Panc1 (cell line): Measurements from ENCODE around the gene RGS6. TPM values are rescaled to one million over a fixed set of nuclear protein-coding genes. Genes with fewer than 3 reads are reported as not detected.

Experiments
- ATAC-seq: fragments of 200-7000 bp; cut with Tn5 transposase; 2 replicates; pipeline ENCODE4 v1.9.1; 2020; ENCODE audit warnings: mild to moderate bottlenecking, moderate library complexity
- BruUV-seq: library from RNA; stranded (reverse); fragments of 400-500 nt; replicated peaks from 2 replicates; lab custom pipeline; 2021; lab: Mats Ljungman, UMichigan
- CTCF ChIA-PET: fragments of 300-600 bp; sonication (Branson Sonifier 250); formaldehyde crosslinking; loops from one replicate; lab custom pipeline; 2022; ENCODE audit warnings: antibody characterized with exemption; lab: Charles Lee
- POLR2A ChIA-PET: fragments of 300-600 bp; sonication (Branson Sonifier 250); formaldehyde crosslinking; loops from one replicate; lab custom pipeline; 2022; ENCODE audit warnings: antibody characterized with exemption; lab: Charles Lee
- DNase-seq: peaks from one replicate; pipeline ENCODE4 v3.0.0-alpha.2; 2010; ENCODE audit warnings: low read depth, low spot score
- H3K27ac ChIP-seq: 2 replicates; pipeline ENCODE4 v1.5.1; 2011; ENCODE audit warnings: mild to moderate bottlenecking, low read length, inconsistent platforms
- H3K27me3 ChIP-seq: fragments of 200-500 bp; sonication (Bioruptor generic); 2 replicates; pipeline ENCODE4 v1.6.0; 2014; ENCODE audit warnings: low read length, inconsistent platforms; ENCODE audit not compliant: control insufficient read depth, insufficient read depth
- H3K36me3 ChIP-seq: fragments of 200-500 bp; sonication (Bioruptor generic); 2 replicates; pipeline ENCODE4 v1.5.1; 2014; ENCODE audit warnings: inconsistent platforms, mild to moderate bottlenecking, low read length, moderate library complexity; ENCODE audit not compliant: control insufficient read depth, insufficient read depth
- H3K4me1 ChIP-seq: 2 replicates; pipeline ENCODE4 v1.5.1; 2011; ENCODE audit warnings: inconsistent platforms, mild to moderate bottlenecking, low read length, moderate library complexity; ENCODE audit not compliant: control insufficient read depth, insufficient read depth
- H3K4me3 ChIP-seq, 2 experiments: 2 replicates each; pipeline ENCODE4 v1.5.1; 2011 to 2012; ENCODE audit warnings: low read depth in 2 of 2, low read length in 2 of 2, mild to moderate bottlenecking in 2 of 2, inconsistent platforms in 1 of 2, moderate library complexity in 1 of 2
- H3K9me3 ChIP-seq: fragments of 200-500 bp; sonication (Bioruptor generic); 2 replicates; pipeline ENCODE4 v1.5.1; 2014; ENCODE audit warnings: low read depth, mild to moderate bottlenecking, inconsistent platforms, low read length, moderate library complexity; ENCODE audit not compliant: control insufficient read depth, insufficient read depth
- CTCF ChIP-seq: fragments of 450-650 bp; IDR thresholded peaks from 2 replicates; pipeline ENCODE4 v1.5.1; 2017; ENCODE audit warnings: mild to moderate bottlenecking
- POLR2AphosphoS5 ChIP-seq: IDR thresholded peaks from 2 replicates; pipeline ENCODE4 v1.6.1; 2012; ENCODE audit warnings: mild to moderate bottlenecking, low read depth, low read length, moderate library complexity
- SIN3A ChIP-seq: IDR thresholded peaks from 2 replicates; pipeline ENCODE4 v1.6.1; 2012; ENCODE audit warnings: low read depth, mild to moderate bottlenecking, low read length, moderate library complexity, borderline replicate concordance; ENCODE audit not compliant: insufficient read depth
- TCF7L2 ChIP-seq: IDR thresholded peaks from 2 replicates; pipeline ENCODE4 v1.6.1; 2011; ENCODE audit warnings: mild to moderate bottlenecking, low read depth, low read length, inconsistent platforms
- in situ Hi-C: cut with HindIII; loops from 2 replicates; pipeline ENCODE4 v1.10.0; 2016; ENCODE audit warnings: low sequenced_read_pairs, low pct_unique_long_range_greater_than_20kb
- intact Hi-C: fragments of 100-400 bp; cut with micrococcal nuclease; formaldehyde crosslinking; loops from one replicate; pipeline ENCODE4 v1.10.0; 2022; ENCODE audit not compliant: unreplicated experiment
- total RNA-seq: library from RNA; stranded (reverse); gene quantifications from one replicate; pipeline ENCODE4 v1.2.1, GENCODE V29; 2021; ENCODE audit not compliant: unreplicated experiment
- TF ChIP-seq, protein P1 (sequence below), 2 experiments: IDR thresholded peaks; 2 replicates each; pipeline ENCODE4 v1.6.1; 2011 to 2012; ENCODE audit warnings: low read depth in 2 of 2, control low read depth in 1 of 2, low read length in 1 of 2, mild to moderate bottlenecking in 1 of 2, moderate library complexity in 1 of 2; ENCODE audit not compliant: insufficient read depth in 1 of 2

Gene RGS6
- total RNA-seq, 1 experiment from 2014 or later: not detected

GRCh38 chr14:72002731-72003130, 70.5 kb downstream of the RGS6 start:
- in situ Hi-C loops: no loop called here
- DNase-seq: no peak
- no peaks in the 10 kb centered on the region for H3K9me3 ChIP-seq
- H3K27me3 ChIP-seq: no peaks in the 10 kb centered on the region
- intact Hi-C loops: no loop called here
- no peak overlapping the region for H3K27ac ChIP-seq
- BruUV-seq: no TSS peak
- ATAC-seq: no peak
- no peaks in the 10 kb centered on the region for H3K4me1 ChIP-seq
- POLR2A ChIA-PET: no interaction called here
- no peak overlapping the region for H3K4me3 ChIP-seq
- TF ChIP-seq SIN3A (no peak), POLR2AphosphoS5 (no peak), CTCF (no peak), TCF7L2 (no peak)
- TF ChIP-seq, protein P1, sequence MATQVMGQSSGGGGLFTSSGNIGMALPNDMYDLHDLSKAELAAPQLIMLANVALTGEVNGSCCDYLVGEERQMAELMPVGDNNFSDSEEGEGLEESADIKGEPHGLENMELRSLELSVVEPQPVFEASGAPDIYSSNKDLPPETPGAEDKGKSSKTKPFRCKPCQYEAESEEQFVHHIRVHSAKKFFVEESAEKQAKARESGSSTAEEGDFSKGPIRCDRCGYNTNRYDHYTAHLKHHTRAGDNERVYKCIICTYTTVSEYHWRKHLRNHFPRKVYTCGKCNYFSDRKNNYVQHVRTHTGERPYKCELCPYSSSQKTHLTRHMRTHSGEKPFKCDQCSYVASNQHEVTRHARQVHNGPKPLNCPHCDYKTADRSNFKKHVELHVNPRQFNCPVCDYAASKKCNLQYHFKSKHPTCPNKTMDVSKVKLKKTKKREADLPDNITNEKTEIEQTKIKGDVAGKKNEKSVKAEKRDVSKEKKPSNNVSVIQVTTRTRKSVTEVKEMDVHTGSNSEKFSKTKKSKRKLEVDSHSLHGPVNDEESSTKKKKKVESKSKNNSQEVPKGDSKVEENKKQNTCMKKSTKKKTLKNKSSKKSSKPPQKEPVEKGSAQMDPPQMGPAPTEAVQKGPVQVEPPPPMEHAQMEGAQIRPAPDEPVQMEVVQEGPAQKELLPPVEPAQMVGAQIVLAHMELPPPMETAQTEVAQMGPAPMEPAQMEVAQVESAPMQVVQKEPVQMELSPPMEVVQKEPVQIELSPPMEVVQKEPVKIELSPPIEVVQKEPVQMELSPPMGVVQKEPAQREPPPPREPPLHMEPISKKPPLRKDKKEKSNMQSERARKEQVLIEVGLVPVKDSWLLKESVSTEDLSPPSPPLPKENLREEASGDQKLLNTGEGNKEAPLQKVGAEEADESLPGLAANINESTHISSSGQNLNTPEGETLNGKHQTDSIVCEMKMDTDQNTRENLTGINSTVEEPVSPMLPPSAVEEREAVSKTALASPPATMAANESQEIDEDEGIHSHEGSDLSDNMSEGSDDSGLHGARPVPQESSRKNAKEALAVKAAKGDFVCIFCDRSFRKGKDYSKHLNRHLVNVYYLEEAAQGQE (IDR thresholded peaks at IDR 0.05; ENCODE audit: insufficient read depth in 1 of 2, low read depth in 2 of 2, low read length in 1 of 2): no peak
- CTCF ChIA-PET: no interaction called here
- no peaks in the 10 kb centered on the region for H3K36me3 ChIP-seq

- POLR2A ChIA-PET: no interaction called here
- no TSS peak for BruUV-seq
- no peaks in the 10 kb centered on the region for H3K27me3 ChIP-seq
- no peak for ATAC-seq
- CTCF ChIA-PET: no interaction called here
- H3K9me3 ChIP-seq: no peaks in the 10 kb centered on the region
- H3K4me3 ChIP-seq: no peak overlapping the region
- DNase-seq: no peak
- no peaks in the 10 kb centered on the region for H3K36me3 ChIP-seq
- in situ Hi-C loops: no loop called here
- H3K27ac ChIP-seq: no peak overlapping the region
- no peaks in the 10 kb centered on the region for H3K4me1 ChIP-seq
- intact Hi-C loops: no loop called here
- TF ChIP-seq, protein P1 (IDR thresholded peaks at IDR 0.05; ENCODE audit: insufficient read depth in 1 of 2, low read depth in 2 of 2, low read length in 1 of 2): no peak
- no peak for TF ChIP-seq CTCF
- TF ChIP-seq TCF7L2: no peak
- TF ChIP-seq SIN3A: no peak
- no peak for TF ChIP-seq POLR2AphosphoS5
These were observed 76.4 kb downstream of the RGS6 start for GRCh38 chr14:72008666-72009065.
